BLaER1 (cell line): ENCODE data around the gene MEN1.

Experiments used
- H3K27ac ChIP-seq: shearing (Covaris generic); formaldehyde crosslinking; 2 replicates; pipeline ENCODE4 v1.8.1; 2022
- H3K27me3 ChIP-seq: shearing (Covaris generic); formaldehyde crosslinking; 2 replicates; pipeline ENCODE4 v1.8.1; 2022
- H3K36me3 ChIP-seq: shearing (Covaris generic); formaldehyde crosslinking; 2 replicates; pipeline ENCODE4 v1.8.1; 2022
- H3K4me1 ChIP-seq: shearing (Covaris generic); formaldehyde crosslinking; 2 replicates; pipeline ENCODE4 v1.8.1; 2022
- H3K4me2 ChIP-seq: shearing (Covaris generic); formaldehyde crosslinking; 2 replicates; pipeline ENCODE4 v1.8.1; 2022
- H3K4me3 ChIP-seq: shearing (Covaris generic); formaldehyde crosslinking; 2 replicates; pipeline ENCODE4 v1.8.1; 2022
- H3K9ac ChIP-seq: shearing (Covaris generic); formaldehyde crosslinking; 2 replicates; pipeline ENCODE4 v1.8.1; 2022
- H3K9me3 ChIP-seq: shearing (Covaris generic); formaldehyde crosslinking; 2 replicates; pipeline ENCODE4 v1.8.1; 2022
- H4K20me1 ChIP-seq: shearing (Covaris generic); formaldehyde crosslinking; 2 replicates; pipeline ENCODE4 v1.8.1; 2022
- Cebpa-rat ChIP-seq: shearing (Covaris generic); IDR thresholded peaks from 2 replicates; pipeline ENCODE4 v1.8.1; 2022

MEN1 gene

DNA sequence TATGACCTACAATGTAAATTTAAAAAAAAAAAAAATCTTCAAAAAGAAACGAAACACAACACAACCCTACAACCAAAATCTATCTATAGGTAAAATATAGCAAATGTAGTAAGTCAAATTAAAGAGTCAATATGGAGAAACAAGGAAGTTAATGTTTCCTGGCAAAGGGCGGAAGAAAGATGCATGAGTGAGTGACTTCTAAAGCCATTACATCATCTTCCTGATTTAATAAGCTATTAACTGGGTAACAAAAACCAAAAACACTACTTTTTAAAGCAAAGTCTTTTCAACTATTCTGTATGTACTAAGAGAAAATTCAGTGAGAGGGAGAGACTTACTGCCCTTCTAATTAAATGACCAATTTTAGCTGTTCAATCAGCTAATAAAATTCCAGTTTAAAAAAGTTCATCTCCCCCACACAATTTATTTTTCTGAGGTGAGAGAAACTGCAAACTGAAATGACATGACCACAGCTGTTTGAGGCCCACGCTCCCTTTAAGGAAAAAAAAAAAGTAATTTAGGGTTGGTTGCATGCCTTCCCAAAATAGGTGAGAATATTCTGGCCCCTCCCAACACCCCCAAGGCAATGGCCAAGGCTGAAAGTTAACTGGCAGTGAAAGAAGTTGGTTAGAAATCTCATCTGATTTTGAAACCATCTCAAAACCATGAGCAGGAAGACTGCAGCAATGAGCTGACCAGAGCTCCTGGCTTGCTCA lies 37.9 kb downstream of the MEN1 start:
- Histone ChIP-seq H3K27me3 (no peaks in the 10 kb centered on the region), H3K4me2 (peak overlapping the region; percentile 100), H3K27ac (peak overlapping the region; percentile 60), H3K9me3 (no peaks in the 10 kb centered on the region), H3K9ac (peak overlapping the region; percentile 61), H3K4me3 (peak overlapping the region; percentile 43), H4K20me1 (peaks cover 100% of the 10 kb centered on the region), H3K4me1 (peaks cover 97% of the 10 kb centered on the region), H3K36me3 (peaks cover 100% of the 10 kb centered on the region)
- TF ChIP-seq Cebpa-rat = no peak

DNA sequence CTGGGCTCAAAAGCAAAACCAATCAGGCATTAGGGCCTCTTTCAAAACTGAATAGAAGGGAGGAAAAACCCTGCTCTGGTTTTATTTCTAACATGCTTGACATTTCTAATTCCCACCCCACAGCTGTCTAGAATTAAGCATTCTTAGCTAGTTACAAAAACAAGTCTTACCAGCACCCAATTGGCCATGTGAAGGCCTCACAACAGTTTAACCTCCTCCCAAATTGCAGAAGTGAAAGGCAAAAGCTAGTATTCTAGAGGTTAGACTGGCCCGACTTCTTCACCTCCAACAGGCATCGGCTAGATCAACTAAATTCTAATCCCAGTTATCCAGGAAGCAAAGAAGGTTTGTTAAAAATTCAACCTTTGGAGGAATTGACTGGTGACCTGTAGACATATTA lies 38.5 kb downstream of the MEN1 start:
- H3K27me3 ChIP-seq = no peaks in the 10 kb centered on the region
- H3K4me2 ChIP-seq = peak overlapping the region; percentile 100
- H3K27ac ChIP-seq = peak overlapping the region; percentile 60
- peaks cover 100% of the 10 kb centered on the region for H3K36me3 ChIP-seq
- H4K20me1 ChIP-seq = peaks cover 100% of the 10 kb centered on the region
- H3K9ac ChIP-seq = peak overlapping the region; percentile 61; the same call in 1 of the 2 replicates
- peaks cover 100% of the 10 kb centered on the region for H3K4me1 ChIP-seq
- H3K9me3 ChIP-seq = no peaks in the 10 kb centered on the region
- no peak for TF ChIP-seq Cebpa-rat
- peak overlapping the region; percentile 43; the same call in 1 of the 2 replicates for H3K4me3 ChIP-seq

DNA sequence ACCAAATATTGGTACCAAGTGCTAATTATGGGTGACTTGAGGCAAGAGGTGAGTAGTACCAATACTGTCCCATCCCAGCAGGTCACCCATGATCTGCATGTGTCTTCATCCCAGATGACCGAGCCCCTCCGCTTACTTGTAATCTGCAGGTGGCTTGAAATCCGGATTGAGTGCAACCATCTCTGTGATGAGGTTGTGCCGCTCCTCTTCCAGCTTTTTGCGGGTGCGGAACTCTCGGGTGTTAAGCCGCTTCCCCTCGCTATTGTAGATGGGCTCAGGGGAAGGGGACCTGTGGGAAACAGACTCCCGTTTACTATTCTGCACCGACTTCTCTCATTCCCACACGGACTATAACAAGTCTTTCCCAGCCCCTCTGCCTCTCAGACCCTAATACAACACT lies 40.2 kb downstream of the MEN1 start:
- no peak for TF ChIP-seq Cebpa-rat
- peaks cover 100% of the 10 kb centered on the region for H4K20me1 ChIP-seq
- no peak overlapping the region for H3K9ac ChIP-seq
- H3K9me3 ChIP-seq = no peaks in the 10 kb centered on the region
- no peak overlapping the region for H3K4me2 ChIP-seq
- H3K27ac ChIP-seq = no peak overlapping the region
- H3K4me3 ChIP-seq = no peak overlapping the region
- peaks cover 98% of the 10 kb centered on the region for H3K4me1 ChIP-seq
- peaks cover 99% of the 10 kb centered on the region for H3K36me3 ChIP-seq
- H3K27me3 ChIP-seq = no peaks in the 10 kb centered on the region

DNA sequence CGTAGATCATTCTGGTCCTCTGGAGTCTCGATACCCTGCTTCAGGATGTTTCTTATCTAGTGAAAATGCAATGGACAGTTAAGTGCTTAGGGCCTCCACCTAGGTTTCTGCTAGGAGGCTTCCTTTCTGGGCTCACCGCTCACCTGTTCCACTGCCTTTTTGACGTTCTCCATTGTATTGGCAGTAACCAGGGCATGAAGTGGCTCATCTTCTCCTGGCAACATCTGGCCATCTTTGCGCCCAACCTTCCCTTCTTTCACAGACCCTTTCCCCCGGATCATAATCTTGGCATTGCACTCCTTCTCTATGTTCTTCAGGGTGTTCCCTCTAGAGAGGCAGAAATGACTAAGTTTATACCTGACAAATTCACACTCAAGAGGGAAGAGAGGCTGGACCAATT lies 41.1 kb downstream of the MEN1 start:
- Histone ChIP-seq H3K4me1 (peaks cover 98% of the 10 kb centered on the region), H3K27me3 (no peaks in the 10 kb centered on the region), H3K4me3 (no peak overlapping the region), H3K27ac (0 out of 2 replicates have a peak overlapping the region, but pooled peaks have one; percentile 23), H3K36me3 (peaks cover 99% of the 10 kb centered on the region), H4K20me1 (peaks cover 100% of the 10 kb centered on the region), H3K9ac (peak overlapping the region; percentile 39; the same call in 1 of the 2 replicates), H3K4me2 (peak overlapping the region; percentile 40; the same call in 1 of the 2 replicates), H3K9me3 (no peaks in the 10 kb centered on the region)
- no peak for TF ChIP-seq Cebpa-rat

DNA sequence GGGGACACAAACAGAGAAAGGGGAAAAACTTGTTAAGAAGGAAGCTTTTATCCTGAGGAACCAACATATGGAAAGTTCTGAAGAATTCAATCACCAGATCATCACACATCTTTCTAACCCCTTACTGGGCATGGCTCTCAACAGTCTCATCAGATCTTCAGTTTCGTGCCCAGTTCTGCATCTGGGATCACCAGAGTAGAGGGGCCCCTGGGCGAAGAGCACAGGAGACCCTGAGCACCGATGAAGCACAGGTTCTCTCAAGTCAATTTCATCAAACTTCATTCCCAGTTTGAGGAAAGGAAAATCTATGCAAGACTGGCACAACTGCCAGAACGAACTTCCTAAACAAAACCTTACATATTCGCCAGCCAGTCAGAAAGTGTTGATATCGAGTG lies 42.1 kb downstream of the MEN1 start:
- Histone ChIP-seq H3K4me2 (peak overlapping the region; percentile 40), H3K9ac (0 out of 2 replicates have a peak overlapping the region, but pooled peaks have one; percentile 4), H3K9me3 (no peaks in the 10 kb centered on the region), H3K4me3 (no peak overlapping the region), H3K27me3 (no peaks in the 10 kb centered on the region), H3K27ac (no peak overlapping the region), H3K4me1 (peaks cover 98% of the 10 kb centered on the region), H4K20me1 (peaks cover 100% of the 10 kb centered on the region), H3K36me3 (peaks cover 99% of the 10 kb centered on the region)
- TF ChIP-seq Cebpa-rat = no peak

- Histone ChIP-seq H3K36me3 (peaks cover 99% of the 10 kb centered on the region), H4K20me1 (peaks cover 100% of the 10 kb centered on the region), H3K9ac (peak overlapping the region; percentile 40; the same call in 1 of the 2 replicates), H3K27me3 (no peaks in the 10 kb centered on the region), H3K4me3 (no peak overlapping the region), H3K27ac (peak overlapping the region; percentile 59; the same call in 1 of the 2 replicates), H3K4me1 (peaks cover 98% of the 10 kb centered on the region), H3K9me3 (no peaks in the 10 kb centered on the region), H3K4me2 (peak overlapping the region; percentile 40)
- no peak for TF ChIP-seq Cebpa-rat
Measured at GRCh38 chr11:64767344-64768299, 42.7 kb downstream of the MEN1 start.

DNA sequence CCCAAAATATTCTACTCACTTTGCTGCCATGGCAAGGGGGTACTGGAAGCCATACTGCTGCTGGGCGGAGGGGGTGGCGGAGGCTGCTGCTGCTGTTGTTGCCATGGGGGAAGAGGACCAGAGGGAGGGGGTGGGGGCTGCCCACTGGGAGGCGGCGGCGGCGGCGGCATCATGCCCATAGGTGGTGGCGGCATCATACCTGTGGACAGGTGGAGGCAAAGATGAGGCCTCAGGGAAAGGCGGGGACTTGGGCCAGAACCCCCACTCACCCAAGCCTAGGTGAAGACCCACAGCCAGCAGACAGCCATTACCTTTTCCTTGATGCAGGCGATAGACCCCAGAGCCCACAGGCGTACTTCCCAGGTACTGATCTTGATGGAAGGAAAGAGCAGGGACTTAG lies 43.5 kb downstream of the MEN1 start:
- no peaks in the 10 kb centered on the region for H3K27me3 ChIP-seq
- no peak overlapping the region for H3K4me3 ChIP-seq
- H3K36me3 ChIP-seq = peaks cover 99% of the 10 kb centered on the region
- peak overlapping the region; percentile 40 for H3K4me2 ChIP-seq
- TF ChIP-seq Cebpa-rat = no peak
- H3K9me3 ChIP-seq = no peaks in the 10 kb centered on the region
- peak overlapping the region; percentile 59; the same call in 1 of the 2 replicates for H3K27ac ChIP-seq
- H4K20me1 ChIP-seq = peaks cover 100% of the 10 kb centered on the region
- H3K9ac ChIP-seq = peak overlapping the region; percentile 40; the same call in 1 of the 2 replicates
- H3K4me1 ChIP-seq = peaks cover 98% of the 10 kb centered on the region

GRCh38 chr11:64765851-64766665 lies 44.3 kb downstream of the MEN1 start:
- Histone ChIP-seq H3K9ac (no peak overlapping the region), H4K20me1 (peaks cover 100% of the 10 kb centered on the region), H3K36me3 (peaks cover 92% of the 10 kb centered on the region), H3K27me3 (no peaks in the 10 kb centered on the region), H3K27ac (no peak overlapping the region), H3K4me2 (peak overlapping the region; percentile 79), H3K9me3 (no peaks in the 10 kb centered on the region), H3K4me1 (peaks cover 98% of the 10 kb centered on the region), H3K4me3 (no peak overlapping the region)
- no peak for TF ChIP-seq Cebpa-rat

DNA sequence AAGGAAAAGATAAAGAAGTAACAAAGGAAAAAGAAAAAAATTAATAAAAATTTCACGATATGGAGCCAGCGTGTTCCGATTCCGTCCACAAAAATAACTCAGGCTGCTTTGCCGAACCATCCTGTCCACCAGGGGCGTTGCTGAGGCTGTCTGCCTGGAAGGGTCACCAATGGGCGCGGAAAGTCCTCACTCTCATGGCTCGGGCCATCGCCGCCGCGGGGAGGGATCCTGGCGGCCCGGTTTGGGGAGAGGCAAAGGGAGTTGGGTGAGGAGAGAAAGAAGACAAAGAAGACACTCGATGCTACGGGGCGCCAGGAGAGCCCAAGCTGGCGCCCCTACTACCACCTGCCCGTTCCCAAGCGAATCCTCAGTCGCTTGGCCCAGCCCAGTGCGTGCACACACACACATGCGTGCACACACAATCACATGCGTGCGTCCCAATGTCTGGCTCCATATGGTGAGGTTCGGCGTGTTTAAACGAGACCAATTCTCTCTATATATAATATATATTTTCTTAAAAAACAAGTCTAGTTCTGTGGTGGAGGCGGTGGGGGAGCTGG lies 45.0 kb downstream of the MEN1 start:
- no peaks in the 10 kb centered on the region for H3K27me3 ChIP-seq
- H3K9me3 ChIP-seq = no peaks in the 10 kb centered on the region
- H4K20me1 ChIP-seq = peaks cover 100% of the 10 kb centered on the region
- peaks cover 98% of the 10 kb centered on the region for H3K4me1 ChIP-seq
- H3K4me3 ChIP-seq = no peak overlapping the region; the same call in 1 of the 2 replicates
- H3K4me2 ChIP-seq = peak overlapping the region; percentile 79
- H3K9ac ChIP-seq = peak overlapping the region; percentile 74
- peak overlapping the region; percentile 78; the same call in 1 of the 2 replicates for H3K27ac ChIP-seq
- peaks cover 85% of the 10 kb centered on the region for H3K36me3 ChIP-seq
- no peak for TF ChIP-seq Cebpa-rat
